AG09319 (cell line): Measurements from ENCODE around the gene PSPN.

Experiments used
- DNase-seq: peaks from one replicate; pipeline ENCODE4 v3.0.0-alpha.2; 2010; ENCODE audit warnings: low read depth; ENCODE audit errors: extremely low read depth
- TF ChIP-seq, protein P1 (sequence below): IDR thresholded peaks from 2 replicates; pipeline ENCODE4 v1.5.1; 2011; ENCODE audit warnings: low read depth, mild to moderate bottlenecking, inconsistent platforms, low read length, moderate library complexity

Gene PSPN

DNA sequence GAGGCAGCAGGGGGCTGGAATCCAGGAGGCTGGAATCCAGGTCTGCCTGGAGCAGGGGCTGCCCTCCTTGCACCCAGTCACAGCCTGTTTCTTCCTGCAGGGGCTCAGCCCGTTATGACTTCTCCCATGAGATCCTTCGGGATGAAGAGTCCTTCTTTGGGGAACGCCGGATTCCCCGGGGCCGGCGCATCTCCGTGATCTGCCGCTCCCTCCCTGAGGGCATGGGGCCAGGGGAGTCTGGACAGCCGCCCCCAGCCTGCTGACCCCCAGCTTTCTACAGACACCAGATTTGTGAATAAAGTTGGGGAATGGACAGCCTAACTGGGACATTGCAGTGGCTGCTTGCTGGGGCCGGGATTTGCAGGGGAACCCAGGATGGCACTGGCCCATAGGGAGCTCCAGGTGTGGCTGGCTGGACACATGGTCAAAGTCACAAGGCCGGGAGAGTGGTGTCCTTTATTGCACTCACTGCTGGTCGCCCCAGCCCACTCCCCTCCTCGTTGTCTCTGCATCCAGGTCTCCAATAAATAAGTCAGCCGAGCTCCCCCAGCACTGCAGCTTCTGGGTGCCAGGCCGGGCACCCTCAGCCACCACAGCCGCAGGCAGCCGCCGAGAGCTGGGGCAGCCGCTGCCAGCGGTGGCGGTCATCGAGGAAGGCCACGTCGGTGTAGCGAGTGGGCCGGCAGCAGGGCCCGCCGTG lies 872 bp downstream of the PSPN start:
- DNase-seq, result no peak

DNA sequence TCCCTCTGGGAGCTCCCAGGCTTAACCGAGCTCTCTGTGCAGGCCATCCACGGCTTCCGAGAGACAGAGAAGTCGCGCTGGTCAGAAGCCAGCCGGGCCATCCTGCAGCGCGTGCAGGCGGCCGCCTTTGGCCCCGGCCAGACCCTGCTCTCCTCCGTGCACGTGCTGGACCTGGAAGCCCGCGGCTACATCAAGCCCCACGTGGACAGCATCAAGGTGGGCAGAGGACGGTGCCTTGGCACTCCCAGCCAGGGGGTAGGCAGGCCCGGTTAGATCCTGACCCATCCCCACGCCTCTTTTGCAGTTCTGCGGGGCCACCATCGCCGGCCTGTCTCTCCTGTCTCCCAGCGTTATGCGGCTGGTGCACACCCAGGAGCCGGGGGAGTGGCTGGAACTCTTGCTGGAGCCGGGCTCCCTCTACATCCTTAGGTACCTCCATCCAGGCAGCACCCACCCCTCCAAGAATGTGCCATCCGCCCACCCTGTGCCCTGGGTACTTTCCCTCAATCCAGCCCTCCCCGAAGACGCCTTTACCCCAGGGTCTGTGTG lies 1.5 kb downstream of the PSPN start:
- DNase-seq, result no peak
- TF ChIP-seq, protein P1, sequence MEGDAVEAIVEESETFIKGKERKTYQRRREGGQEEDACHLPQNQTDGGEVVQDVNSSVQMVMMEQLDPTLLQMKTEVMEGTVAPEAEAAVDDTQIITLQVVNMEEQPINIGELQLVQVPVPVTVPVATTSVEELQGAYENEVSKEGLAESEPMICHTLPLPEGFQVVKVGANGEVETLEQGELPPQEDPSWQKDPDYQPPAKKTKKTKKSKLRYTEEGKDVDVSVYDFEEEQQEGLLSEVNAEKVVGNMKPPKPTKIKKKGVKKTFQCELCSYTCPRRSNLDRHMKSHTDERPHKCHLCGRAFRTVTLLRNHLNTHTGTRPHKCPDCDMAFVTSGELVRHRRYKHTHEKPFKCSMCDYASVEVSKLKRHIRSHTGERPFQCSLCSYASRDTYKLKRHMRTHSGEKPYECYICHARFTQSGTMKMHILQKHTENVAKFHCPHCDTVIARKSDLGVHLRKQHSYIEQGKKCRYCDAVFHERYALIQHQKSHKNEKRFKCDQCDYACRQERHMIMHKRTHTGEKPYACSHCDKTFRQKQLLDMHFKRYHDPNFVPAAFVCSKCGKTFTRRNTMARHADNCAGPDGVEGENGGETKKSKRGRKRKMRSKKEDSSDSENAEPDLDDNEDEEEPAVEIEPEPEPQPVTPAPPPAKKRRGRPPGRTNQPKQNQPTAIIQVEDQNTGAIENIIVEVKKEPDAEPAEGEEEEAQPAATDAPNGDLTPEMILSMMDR, result no peak

More for the DNA sequence above, 872 bp downstream of the PSPN start:
- TF ChIP-seq, protein P1, result no peak

DNA sequence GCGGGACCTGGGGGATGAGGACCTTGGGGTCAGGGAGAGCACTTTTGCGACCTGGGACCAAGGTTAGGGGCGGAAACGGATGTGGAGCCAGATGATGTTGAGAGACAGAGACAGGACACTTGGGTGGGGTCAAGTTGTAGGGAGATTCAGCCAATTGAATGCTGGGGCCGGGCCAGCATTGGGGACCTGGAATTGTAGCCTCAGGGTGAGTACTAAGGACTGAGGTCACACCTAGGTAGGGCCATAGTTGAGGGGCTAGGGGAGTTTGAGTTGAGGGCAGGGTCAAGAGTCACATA lies 2.0 kb downstream of the PSPN start:
- TF ChIP-seq, protein P1, result no peak
- no peak for DNase-seq

DNA sequence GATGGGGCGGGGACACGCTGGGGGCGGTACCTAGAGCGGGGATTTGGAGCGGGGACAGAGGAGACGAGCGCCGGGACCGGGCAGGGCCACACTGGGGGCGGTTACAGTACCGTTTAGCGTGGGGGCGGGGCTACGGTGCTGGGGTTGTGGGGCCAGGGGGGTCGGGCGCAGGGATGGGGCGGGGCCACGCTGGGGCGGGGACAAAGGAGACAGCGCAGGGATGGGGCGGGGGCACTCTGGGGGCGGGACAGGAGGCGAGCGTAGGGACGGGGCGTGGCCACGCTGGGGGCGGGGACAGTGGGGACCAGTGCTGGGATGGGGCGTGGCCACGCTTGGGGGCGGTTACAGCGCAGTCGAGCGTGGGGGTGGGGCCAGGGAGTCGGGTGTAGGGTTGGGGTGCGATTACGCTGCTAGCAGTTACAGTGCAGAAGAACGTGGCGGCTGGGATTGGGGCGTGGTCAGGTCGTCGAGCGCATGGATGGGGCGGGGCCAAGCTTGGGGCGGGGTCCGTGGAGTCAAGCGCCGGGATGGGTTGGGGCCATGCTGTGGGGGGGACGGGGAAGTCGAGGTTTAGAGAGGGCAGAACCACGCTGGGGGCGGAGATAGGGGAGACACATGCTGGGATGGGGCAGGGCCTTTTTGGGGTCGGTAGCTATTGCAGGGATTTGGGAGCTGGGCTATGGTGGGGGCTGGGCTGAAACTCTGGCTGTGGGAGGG lies 2.5 kb downstream of the PSPN start:
- TF ChIP-seq, protein P1, result no peak
- peak; percentile 97 for DNase-seq

DNA sequence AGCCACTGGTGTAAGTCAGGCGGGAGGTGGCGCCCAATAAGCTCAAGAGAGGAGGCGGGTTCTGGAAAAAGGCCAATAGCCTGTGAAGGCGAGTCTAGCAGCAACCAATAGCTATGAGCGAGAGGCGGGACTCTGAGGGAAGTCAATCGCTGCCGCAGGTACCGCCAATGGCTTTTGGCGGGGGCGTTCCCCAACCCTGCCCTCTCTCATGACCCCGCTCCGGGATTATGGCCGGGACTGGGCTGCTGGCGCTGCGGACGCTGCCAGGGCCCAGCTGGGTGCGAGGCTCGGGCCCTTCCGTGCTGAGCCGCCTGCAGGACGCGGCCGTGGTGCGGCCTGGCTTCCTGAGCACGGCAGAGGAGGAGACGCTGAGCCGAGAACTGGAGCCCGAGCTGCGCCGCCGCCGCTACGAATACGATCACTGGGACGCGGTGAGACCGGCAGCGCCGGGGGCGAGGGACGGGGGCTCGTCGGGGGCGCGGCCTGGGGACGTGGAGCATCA lies 3.1 kb downstream of the PSPN start, which contains the start of gene ALKBH7:
Gene ALKBH7 (plus strand): TSS at position 201 of the 502 bp plus-strand sequence. CDS start 27 bp downstream, at position 228.
- TF ChIP-seq, protein P1, result no peak

DNA sequence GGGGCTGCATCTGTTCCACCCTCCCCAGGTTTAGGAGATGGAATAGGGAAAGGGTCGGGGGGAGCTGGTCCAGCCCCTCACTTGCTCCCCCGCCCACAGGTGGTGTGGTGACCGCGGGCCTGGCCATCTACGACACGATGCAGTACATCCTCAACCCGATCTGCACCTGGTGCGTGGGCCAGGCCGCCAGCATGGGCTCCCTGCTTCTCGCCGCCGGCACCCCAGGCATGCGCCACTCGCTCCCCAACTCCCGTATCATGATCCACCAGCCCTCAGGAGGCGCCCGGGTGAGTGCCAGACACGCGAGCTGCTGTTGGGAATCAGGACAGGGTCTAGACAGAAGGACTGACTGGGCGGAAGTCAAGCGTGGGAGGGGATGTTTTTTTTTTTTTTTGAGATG lies 11.4 kb downstream of the PSPN start:
- DNase-seq, result no peak
- TF ChIP-seq, protein P1, result no peak

More for the DNA sequence above, 3.1 kb downstream of the PSPN start, which contains the start of gene ALKBH7:
- peak; percentile 100 for DNase-seq

DNA sequence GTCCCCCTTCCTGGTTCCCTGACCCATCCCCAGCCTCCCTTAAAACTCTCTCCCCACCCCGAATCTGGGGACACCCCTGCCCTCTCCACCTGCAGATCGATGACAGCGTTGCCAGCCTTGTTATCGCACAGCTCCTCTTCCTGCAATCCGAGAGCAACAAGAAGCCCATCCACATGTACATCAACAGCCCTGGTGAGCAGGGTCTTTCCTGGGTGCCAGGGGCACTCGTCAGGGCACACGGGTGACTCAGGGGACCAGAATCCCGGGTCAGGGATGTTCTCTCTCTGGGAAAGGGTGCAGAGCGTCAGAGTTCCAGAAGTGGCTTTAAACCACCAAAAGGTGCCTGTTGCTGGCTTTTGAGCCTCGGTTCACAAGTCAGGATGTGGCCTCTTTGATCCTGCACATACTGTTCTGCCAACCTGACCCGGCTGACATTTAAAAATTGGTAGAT lies 13.4 kb downstream of the PSPN start:
- DNase-seq, result no peak

More for the DNA sequence above, 13.4 kb downstream of the PSPN start:
- TF ChIP-seq, protein P1, result no peak
